ENCODE results near the gene NLRC5.
A peak's percentile ranks its signal among the peaks of the same experiment; 100 is the strongest.
"Not testable (repeated sequence)": the region's sequence is repeated elsewhere in the genome, so short reads cannot be mapped to it uniquely, and the experiment has no call there.

Gene NLRC5

DNA sequence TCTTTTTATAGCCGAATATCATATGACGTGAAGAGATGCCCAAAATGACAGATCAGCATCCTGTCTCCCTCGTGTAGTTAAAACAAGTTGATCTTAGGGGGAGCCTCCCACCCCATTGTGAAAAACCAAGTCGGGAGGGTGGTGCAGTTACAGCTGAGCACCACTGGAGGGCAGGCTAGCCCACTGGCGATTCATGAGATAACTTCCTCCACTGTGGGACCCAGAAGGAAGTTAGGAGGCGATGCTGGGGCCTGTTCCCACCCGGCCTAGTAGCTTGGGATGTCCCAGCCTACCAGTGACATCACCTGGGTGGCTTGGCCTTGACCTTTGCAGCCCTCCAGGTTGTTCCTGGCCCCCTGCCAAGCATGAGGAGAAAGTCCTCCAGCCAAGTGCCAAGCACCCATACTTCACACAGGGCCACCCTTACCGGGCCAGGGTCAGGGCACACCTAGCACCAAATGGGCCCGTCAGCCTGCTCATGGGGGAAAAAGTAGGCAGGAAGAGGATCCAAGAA, 95.0 kb downstream of the NLRC5 start:
- peak; percentile 89 for DNase-seq

DNA sequence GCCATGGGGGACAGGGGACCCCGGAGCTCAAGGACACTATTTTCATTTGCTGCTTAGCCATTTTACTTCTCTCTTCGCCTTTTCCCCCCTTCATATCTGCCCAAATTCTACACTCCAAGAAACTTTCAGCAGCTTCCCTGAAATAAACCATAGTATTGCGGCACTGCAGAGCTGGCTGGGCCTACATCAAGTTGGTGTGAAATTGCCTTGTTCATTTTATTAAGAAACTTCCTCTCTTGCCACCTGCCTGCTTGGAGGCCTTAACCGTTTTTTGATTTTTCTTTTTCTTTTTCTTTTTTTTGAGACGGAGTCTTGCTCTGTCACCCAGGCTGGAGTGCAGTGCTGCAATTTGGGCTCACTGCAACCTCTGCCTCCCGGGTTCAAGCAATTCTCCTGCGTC, 95.6 kb downstream of the NLRC5 start:
- DNase-seq, result no peak

DNA sequence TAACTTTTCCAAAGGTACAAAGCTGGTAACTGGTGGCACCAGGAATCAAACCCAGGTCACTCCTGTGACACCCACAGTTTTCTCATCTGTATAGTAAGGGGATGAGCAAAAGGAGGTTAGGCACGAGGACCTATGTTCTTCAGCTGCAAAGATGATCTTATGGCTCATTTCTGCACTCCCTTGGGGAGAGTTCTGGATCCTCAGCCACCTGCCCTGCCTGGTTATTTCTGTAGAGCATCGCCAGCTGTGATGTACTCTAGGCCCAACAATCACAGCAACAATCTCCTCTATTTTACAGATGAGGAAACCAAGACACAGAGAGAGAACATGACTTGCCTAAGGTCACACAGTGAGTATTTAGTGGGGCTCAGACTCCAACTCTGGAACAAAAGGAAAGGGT, 97.6 kb downstream of the NLRC5 start:
- DNase-seq, result no peak

DNA sequence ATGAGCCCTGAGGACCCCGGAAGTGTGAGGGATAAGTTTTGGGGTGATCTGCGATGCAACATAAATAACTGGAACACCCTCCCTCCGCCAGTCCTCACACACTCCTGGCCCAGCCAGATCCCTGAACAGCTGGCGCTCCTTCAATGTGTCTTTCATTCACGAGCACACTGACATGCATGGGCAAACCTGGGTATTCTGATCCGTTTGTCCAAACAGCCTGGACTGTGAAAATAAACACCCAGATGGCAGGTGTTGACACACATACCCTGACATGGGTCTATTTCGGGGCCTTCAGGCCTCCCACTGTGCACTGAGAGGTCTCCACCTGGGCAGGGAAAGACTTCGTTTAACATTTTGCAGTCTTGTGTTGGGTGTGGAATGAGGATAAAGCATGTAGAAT, 100.0 kb downstream of the NLRC5 start:
- DNase-seq, result no peak

DNA sequence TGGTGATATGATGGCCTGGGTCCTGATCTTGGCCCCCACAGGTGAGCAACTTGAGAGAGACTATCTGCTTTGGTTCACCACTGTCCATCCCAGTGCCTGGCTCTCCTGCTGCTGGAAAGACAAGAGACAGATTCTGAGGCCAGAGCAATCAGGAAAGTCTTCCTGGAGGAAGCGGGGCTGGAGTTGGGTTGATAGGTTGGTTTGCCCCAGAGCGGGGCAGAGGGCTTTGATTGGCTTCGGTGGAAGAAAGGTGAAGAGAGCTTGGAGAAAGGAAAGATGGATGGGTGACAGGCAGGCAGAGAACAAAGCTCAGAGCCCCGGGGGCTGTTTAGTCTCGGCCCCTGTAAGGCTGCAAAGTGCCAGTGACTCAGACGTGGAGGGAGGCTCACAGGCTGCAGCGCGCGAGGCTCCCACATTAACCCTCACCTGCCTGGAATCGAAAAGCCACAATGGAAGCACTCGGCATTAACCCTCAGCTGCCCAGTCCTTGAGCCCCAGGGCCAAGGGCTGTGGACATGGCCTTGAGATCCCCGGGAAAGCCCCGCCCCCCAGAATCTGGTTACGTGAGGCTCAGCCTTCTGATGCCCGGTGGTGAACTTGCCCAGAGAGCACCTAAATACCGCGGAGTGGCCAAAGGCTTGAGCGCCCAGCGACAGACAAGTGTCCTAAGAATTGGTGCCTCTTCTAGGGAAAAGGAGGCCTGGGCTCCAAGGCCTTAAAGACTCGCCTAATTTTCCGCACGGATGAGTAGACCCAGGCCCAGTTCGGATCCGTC, 102.0 kb downstream of the NLRC5 start:
- DNase-seq, result no peak

DNA sequence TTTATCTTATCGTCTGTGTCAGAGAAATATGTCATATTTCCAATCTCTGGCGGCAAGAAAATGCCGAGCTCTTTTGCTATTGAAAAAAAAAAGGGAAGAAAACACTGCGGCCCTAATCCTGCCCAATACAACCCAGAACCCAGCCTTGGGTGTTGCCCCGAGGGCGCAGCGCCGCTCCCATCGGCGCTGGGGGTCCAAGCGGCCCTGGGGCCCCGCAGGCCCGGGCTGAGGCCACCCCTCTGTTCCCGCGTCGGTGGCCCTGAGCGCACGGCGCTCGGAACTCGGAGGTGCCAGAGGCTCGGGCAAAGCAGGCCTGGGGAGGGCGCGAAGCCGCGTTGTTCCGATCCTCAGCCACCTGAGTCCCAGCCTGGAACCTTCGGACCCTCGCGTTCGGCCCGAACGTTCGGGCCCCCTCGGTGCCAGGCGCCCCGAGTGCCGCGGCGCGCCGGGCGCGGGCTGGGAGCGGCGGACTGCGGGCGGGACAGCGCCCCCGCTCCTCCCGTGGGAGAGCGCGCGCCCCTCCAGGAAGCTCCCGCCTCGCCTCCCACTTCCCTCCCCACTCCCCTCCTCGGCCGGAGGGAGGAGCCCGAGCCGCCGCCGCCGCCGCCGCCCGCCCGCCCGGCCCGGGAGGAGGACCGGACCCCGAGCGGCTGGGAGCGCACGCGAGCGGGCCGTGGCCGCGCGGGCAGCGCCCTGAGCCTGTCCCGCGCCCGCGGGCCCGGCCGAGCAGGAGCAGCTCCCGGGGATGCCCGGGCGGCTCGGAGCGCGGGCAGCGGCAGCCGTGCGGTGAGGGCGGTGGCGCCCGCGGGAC, 102.8 kb downstream of the NLRC5 start, which contains the start of gene CPNE2:
Gene CPNE2 (plus strand): TSS at position 609 of the 811 bp plus-strand sequence. CDS start 18,160 bp downstream, outside the sequence.
- peak; percentile 97 for DNase-seq

DNA sequence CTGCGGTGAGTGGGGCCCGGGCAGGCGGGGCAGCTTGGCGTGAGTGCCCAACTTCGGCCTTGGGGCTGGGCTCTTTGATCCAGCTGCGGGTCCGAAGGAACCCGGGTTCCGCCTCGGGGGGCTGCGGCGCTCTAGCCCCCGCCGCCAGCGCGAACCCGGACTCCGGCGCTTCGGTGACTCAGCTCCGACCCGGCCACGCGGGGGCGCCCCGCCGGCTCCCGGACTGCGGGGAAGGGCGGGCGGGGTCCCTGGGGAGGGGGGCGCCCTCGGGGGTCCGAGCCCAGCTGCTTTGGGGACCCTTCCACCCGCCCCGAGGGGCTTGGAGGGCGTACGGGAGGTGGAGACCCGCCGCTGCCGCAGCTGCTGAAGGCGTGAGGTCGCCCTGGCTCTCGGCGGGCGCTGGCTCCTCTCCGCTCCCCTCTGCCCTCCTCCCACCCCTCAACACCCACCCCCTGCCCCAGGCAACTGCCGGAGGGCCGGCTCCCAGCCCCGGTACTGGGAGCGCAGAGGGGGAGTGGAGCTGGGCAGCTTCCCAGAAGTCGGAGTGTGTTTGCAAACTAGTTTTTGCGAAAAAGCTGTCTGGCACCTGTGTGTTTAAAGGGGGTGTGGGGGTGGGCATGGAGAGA, 103.5 kb downstream of the NLRC5 start:
- peak; percentile 86 for DNase-seq

DNA sequence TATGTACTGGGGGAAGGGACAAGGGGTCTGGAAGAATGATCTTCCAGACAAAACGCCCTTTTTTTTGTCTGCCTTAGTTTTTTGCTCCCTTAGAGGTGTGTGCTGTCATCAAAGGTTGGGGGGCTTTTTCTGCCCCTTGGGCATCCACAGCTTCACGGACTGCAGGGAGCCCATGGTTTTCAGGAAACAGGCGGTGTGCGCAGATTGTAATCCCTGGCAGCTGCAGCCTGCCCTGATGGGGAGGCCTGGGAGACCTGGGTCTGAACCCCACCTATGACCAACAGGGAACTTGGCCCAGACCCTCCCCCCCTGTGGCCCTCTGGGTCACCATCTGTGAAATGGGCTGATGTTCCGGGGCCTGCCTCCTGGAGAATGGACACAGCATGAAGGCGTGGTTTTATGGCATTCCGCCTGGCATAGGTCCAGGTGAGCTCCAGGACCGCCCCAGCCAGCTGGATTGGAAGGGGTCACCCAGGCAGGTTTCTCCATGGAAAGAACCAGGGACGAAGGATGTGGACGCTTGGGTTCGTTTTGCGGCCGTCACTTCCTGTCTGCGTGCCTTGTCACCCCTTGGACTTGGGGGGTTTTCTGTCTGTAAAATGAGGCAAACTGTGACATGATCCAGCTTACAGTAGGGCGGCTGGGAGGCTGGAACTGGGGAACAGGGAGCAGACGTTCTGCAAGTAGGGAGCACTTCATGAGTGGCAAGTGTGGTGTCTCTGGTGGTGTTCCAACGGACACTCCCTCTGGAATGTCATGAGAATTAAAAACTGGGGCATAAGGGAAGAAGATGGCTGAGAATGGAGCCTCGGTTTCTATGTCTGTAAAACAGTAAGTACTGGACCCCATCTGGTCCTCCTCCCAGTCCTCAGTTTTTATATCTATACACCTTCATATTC, 104.6 kb downstream of the NLRC5 start:
- DNase-seq, result no peak

DNA sequence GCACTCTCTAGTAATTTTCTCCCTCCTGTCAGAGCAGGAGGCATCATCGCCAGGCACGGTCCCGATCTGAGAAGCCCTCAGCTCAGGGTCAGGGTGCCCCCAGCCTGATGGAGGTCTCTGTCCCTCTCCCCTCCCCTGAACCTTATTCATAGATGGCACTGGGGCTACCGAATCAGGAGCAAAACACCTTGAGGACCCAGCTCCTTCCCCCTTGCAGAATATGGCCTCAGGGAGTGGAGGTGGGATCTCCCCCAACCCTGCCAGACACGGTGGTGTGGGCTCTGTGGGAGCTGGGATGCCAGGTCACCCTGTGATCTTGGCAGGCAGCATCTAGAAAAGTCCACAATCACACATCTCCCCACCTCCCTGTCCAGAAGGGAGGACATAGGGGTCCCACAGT, 105.6 kb downstream of the NLRC5 start:
- DNase-seq, result no peak

DNA sequence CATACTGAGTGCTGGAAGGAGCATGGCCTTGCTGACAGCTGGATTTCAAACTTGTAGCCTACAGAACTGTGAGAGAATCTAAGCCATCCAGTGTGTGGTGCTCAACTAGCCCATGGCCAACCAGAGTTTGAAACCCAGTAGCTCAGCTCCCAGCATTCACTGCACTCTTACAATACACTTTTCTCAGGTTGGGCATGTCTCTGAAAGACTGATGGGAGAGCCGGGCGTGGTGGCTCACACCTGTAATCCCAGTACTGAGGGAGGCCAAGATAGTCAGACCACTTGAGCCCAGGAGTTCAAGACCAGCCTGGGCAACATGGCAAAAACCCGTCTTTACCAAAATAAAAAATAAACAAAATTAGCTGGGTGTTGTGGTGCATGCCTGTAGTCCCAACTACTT, 106.8 kb downstream of the NLRC5 start:
- DNase-seq, result no peak

DNA sequence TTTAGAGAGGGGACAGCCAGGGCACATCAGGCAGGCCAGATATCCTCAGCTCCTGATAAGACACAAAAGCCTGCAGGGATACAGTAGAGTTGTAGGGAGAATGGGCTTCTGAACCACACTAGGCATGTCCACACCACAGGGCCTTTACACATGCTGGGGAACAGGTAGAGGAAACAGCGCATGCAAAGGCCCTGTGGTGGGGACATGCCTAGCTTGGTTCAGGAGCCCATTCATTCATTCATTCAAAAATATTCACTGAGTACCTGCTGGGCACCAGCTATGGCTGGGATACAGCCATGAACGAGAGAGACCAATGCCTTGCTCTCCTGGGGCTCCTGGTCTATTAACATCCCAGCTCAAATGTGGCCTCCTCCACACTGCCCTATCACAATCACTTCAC, 107.4 kb downstream of the NLRC5 start:
- no peak for DNase-seq

DNA sequence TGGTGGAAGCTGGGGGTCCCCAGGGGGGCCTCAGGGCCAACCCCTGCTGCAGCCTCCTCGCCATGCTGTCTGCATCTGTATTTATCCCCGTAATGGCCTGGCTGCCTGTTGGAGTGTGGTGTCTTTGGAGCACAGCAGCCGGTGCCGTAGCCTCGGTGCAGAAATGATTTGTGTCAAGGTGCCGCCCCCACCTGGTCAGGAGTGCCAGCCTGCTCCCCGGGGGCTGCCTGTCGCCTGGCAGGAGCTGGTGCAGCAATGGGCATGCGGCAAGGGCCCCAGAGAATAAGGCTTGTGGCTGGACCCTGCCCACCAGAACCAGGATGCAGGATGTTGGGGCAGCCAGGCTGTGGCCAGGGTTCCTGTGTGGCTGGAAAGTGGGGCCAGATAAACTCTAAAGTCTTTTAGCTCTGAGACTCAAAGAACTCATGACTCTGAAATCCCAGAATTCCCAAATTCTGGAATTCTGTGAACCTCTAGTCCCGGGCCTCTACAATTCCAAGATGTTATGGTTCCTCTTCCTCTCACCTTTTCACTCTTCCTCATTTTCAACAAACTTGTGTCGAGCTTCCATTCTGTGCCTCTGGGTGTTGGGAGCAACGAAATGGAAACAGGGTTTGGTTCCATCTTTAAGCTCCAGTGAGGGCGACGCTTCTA, 109.0 kb downstream of the NLRC5 start:
- no peak for DNase-seq

DNA sequence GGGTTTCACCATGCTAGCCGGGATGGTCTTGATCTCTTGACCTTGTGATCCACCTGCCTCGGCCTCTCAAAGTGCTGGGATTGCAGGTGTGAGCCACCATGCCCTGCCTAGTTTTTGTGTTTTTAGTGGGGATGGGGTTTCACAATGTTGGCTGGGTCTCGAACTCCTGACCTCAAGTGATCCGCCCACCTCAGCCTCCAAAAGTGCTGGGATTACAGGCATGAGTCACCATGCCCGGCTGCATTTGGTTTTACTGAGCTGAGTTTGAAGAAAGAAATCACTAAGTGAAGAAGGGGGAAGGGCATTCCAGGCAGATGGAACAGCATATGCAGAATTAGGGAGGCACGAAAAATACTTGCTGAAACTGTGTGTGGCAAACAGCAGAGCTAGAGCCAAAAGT, 110.6 kb downstream of the NLRC5 start:
- DNase-seq, result not testable (repeated sequence)

DNA sequence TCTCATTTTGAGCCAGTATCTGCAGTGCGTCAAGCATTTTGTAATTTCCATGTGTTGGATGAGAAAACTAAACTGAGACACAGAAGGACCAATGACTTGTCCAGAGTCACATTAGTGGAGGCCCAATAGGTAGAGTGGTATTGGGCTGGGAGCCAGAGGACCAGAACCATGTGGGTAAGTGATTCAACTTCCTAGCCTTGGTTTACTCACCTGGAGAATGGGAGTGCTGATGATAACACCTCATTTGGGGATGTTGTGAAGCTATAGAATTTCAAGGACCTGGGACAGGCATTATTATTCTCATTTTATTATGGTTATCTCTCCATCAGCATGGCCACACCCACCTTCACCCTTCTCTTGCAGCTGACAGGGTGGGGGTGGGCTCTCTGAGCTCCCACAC, 111.1 kb downstream of the NLRC5 start:
- no peak for DNase-seq

DNA sequence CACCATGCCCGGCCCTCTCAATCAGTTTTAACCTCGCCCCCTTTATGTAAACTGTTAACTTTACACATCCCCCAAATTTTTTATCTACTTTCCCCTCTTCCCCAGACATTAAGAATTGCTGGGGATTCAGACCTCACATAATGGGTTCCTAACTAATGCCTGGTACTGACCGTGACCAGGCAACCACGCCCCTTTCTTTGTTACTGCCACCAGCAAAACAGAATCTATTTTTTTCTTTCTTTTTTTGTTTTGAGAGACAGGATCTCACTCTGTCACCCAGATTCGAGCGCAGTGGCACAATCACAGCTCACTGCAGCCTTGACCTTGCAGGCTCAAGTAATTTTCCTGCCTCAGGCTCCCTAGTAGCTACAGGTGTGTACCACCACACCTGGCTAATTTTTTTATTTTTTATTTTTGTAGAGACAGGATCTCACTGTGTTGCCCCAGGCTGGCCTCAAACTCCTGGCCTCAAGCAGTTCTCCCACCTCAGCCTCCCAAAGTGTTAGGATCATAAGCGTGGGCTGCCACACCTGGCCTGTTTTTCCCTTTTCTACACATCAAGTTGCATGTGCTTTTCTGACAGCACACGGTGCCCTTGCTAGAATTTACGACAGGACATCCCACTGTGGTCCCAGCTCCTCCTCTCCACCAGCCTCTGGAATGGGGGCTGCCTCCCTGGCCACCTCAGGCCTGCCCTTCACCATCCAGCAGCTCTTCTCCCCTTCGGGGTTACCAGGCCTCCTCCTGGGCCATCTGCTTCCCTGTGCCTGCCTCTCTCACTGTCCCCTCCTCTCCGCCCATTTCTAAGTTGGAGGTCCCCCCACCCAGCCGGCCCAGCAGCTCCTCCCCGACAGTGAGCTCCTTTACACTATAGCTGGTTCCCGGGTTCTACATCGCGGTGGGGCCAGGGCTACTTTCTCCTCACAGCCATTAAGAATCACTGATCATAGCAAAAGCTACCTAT, 113.8 kb downstream of the NLRC5 start:
- no peak for DNase-seq

DNA sequence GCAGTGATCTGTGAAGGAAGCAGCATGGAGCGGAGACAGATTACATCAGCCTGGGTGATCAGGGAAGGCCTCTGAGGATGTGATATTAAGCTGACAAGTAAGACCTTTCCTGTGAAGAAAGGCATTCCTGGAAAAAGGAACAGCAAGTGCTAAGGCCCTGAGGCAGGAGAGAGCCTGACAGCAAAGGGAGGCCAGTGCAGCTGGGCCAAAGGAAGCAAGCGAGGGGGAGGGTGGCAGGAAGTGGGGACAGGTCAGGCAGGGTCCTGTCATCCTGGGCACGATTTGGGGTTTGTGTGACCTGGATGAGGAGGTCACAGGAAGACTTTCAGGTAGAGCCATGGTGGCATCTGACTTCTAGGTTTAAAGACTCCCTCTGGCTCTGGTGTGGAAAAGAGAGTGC, 115.3 kb downstream of the NLRC5 start:
- no peak for DNase-seq

DNA sequence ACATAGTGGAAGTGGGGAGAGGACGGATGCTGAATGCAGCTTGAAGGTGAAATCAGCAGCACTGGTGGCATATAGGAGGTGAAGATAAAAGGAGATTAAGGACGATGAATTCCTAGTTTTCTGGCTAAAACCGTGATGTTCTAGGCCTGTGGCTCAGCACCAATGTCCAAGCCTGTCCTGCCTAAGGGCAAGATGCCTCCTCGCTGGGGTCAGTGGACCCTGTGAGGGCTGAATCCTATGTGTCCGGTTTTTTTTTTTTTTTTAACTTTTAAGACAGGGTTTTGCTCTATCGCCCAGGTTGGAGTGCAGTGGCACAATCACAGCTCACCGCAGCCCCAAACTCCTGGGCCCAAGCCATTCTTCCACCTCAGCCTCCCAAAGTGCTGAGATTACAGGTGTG, 115.8 kb downstream of the NLRC5 start:
- DNase-seq, result no peak

DNA sequence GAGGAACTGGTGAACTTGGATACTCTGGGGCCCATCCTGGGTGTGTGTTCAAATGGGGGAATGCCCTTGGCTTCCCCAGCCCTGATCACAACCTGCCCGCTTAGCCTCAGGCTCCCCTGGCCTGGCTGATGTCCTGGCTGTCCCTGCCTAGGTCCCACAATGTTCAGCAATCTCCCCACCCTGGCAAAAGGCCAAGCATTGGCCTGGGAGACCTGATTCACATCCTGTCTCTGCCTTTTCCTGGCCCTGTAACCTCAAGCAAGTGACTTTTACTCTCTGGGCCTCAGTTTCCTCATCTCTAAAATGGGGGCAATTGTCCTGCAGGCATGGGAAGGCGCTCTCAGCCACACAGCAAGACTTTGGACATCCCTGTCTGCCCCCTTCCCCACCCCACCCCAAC, 117.4 kb downstream of the NLRC5 start:
- DNase-seq, result no peak

DNA sequence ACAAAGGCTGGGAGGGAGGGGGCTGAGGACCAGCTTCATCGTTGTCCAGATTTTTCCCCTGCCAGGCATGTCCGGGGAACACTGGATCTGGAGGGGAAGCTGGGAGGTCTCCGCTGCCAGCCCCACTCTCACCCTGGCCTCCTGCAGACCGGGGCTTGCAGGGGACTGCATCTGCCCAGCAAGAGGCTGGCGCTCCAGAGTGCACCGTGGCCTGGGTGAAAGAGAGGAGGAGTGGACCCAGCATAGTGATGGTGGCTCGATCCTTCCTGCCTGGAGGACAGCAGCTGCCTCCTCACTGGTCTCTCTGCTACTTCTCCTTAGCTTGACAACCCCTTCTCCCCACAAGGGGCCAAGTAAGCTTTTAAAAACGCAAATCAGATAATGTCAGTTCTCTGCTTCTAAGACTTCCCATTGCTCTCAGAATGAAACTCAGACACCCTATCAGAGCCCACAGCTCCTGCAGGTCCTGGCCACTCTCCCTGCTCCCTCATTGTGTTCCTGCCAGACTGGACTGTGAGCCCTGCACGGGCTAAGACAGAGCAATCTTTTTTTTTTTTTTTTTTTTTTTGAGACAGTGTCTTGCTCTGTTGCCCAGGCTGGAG, 118.1 kb downstream of the NLRC5 start:
- no peak for DNase-seq

DNA sequence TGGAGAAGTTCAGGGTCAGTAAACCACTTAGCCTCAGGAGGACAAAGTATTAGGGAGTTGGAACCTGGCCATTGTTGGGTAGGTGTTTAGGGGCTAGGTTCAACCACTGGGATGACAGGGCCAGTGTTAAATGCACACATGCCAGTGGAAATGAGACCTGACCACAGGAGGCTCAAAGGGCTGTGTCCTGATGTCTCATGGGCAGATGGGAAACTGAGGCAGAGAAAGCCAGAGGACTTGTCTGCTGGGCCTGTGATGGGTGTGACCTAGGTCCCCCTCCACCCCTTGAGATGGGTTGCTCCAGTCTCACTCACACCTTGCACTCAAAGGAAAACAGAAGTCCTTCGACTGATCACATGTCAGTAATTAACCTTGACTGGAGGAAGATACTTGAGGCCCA, 119.1 kb downstream of the NLRC5 start:
- no peak for DNase-seq
